Loucy (cell line): ENCODE results near the gene NOL4L.

Source experiments
- EZH2phosphoT487 ChIP-seq: fragments of 200-600 bp; IDR thresholded peaks from 2 replicates; pipeline ENCODE4 v1.6.1; 2018; ENCODE audit warnings: antibody characterized with exemption, mild to moderate bottlenecking, moderate library complexity, borderline replicate concordance
- TF ChIP-seq, protein P1 (sequence below): fragments of 200-600 bp; sonication (generic); conservative IDR thresholded peaks from 2 replicates; pipeline ENCODE4 v1.5.1; 2014; ENCODE audit warnings: mild to moderate bottlenecking, antibody characterized with exemption, low read length

DNA sequence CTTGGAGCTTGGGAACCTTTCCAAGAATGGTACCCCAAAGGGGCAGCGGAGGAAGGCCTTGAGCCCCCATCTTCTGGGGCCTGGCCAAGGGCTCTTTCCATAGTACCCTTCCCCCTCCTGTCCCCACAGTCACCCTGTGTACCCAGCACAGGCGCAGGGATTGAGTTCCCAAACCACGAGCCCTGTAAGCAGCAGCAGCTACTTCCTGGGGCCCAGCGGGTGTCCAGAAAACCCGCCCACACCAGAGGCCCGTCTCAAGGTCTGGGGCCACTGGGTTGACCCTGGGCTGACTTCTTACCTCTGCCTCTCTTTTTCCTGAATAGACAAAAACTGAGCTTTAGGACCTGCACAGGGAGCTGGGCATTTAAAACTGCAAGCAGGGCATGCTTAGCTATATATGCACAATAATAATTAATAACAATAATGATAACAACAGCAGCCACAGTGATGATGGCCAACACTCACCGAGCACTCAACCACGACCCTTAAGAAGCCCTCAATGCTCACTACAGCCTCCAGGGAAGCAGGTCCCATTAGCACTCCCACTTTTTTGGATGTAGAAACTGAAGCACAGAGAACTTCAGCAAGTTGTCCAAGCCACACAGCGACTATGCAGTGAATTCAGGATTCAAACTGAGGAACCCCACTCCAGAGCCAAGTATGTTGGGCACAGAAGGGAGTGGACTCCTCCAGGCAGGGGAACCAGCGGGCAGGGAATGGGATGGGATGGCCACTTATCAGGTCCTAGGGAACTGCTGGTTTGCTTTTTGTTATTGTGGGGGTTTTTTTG is 14.5 kb downstream of the NOL4L start:
- TF ChIP-seq, protein P1, sequence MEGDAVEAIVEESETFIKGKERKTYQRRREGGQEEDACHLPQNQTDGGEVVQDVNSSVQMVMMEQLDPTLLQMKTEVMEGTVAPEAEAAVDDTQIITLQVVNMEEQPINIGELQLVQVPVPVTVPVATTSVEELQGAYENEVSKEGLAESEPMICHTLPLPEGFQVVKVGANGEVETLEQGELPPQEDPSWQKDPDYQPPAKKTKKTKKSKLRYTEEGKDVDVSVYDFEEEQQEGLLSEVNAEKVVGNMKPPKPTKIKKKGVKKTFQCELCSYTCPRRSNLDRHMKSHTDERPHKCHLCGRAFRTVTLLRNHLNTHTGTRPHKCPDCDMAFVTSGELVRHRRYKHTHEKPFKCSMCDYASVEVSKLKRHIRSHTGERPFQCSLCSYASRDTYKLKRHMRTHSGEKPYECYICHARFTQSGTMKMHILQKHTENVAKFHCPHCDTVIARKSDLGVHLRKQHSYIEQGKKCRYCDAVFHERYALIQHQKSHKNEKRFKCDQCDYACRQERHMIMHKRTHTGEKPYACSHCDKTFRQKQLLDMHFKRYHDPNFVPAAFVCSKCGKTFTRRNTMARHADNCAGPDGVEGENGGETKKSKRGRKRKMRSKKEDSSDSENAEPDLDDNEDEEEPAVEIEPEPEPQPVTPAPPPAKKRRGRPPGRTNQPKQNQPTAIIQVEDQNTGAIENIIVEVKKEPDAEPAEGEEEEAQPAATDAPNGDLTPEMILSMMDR: no peak
- TF ChIP-seq EZH2phosphoT487: no peak
